SKM-1 treated with dmso at 0.1 percent for 144 hours (cell line): Measurements from ENCODE around the gene RTN4RL2.

ENCODE experiments used
- DNase-seq: peaks from one replicate; lab custom pipeline; 2025; ENCODE audit not compliant: unreplicated experiment; lab: John Stamatoyannopoulos, UW

RTN4RL2 gene

GRCh38 chr11:57523419-57523818, 63.1 kb downstream of the RTN4RL2 start:
- no peak for DNase-seq
